ENCODE data around the gene ZMYND15. TPM values are rescaled to one million over a fixed set of nuclear protein-coding genes. Genes with fewer than 3 reads are reported as not detected.
A peak's percentile ranks its signal among the peaks of the same experiment; 100 is the strongest.

ZMYND15 gene
- total RNA-seq, 3 donors from 2014 or later (not counting 1 experiment from before 2014, with no cell fraction given) = 0.52 to 3.5 (median 0.93) TPM

DNA sequence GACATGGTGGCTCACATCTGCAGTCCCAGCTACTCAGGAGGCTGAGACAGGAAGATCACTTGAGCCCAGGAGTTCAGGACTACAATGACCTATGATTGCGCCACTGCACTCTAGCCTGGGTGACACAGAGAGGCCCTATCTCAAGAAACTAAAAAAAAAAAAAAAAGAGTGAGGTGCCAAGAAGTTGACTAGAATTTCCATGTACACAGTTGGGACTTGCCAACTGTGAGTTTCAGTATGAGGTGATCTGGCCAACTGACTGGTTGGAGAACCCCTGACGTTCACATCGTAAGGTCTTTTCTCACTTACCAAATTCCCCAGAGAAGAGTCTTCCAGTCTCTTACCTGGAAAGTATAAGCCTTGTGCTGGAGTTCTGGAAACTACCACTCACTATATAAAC is 11.5 kb upstream of the ZMYND15 start:
- no peak for ATAC-seq
- 79% methylated on average over 2 of the region's 3 CpGs for WGBS (ENCODE audit: insufficient coverage)
- no peaks in the 10 kb centered on the region for H3K36me3 ChIP-seq (ENCODE audit: control insufficient read depth, insufficient read depth, low read length)
- no peak for TF ChIP-seq CTCF (IDR thresholded peaks at IDR 0.05)
- peaks cover 24% of the 10 kb centered on the region for H3K4me1 ChIP-seq (ENCODE audit: control insufficient read depth, insufficient read depth, low read length)
- no peaks in the 10 kb centered on the region for H3K9me3 Mint-ChIP-seq
- no peak overlapping the region for H3K4me3 ChIP-seq (ENCODE audit: low read length)
- H3K4me1 Mint-ChIP-seq = peaks cover 11 to 12% of the 10 kb centered on the region in 2 donors
- no peak overlapping the region for H3K27ac Mint-ChIP-seq
- no peaks in the 10 kb centered on the region for H3K27me3 Mint-ChIP-seq (ENCODE audit: low read depth in 2 of 2)
- H3K36me3 Mint-ChIP-seq = no peaks in the 10 kb centered on the region
- intact Hi-C loops (cut with micrococcal nuclease) = no loop called here
- H3K9me3 ChIP-seq (ENCODE audit: control insufficient read depth, insufficient read depth, low read length) = no peaks in the 10 kb centered on the region
- DNase-seq = no peak
- no peak overlapping the region for H3K27ac ChIP-seq (ENCODE audit: low read length)
- no peak overlapping the region for H3K4me3 Mint-ChIP-seq
- H3K27me3 ChIP-seq (ENCODE audit: control insufficient read depth, insufficient read depth, low read length) = no peaks in the 10 kb centered on the region

DNA sequence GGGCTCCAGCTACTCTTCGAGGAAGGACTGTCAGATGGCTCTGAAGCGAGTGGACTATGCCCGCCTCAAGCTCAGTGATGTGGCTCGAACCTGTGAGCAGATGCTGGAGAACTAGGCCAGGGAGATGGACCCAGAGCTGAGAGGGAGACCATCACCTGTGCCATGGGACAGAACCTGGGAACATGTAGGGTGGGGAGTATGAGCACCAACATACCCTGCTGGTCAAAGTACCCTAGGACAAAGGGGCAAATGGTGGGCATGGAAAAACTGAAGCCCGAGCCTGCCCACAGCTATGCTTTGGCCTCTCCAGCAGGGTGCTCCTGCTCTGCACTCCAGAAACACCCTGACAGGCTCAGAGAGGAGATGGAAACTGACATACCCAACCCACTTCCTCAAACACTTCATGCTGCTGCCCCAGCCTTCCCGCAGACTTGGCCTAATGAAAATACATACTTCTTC is 6.5 kb upstream of the ZMYND15 start:
- Mint-ChIP-seq H3K27me3 (ENCODE audit: low read depth in 2 of 2) (peaks cover 1 to 5% of the 10 kb centered on the region in 2 donors), H3K36me3 (no peaks in the 10 kb centered on the region), H3K9me3 (no peaks in the 10 kb centered on the region), H3K4me3 (no peak overlapping the region), H3K4me1 (peaks cover 12 to 13% of the 10 kb centered on the region in 2 donors), H3K27ac (peak overlapping the region in 1 of 2 donors; percentile 38)
- no peak overlapping the region for H3K27ac ChIP-seq (ENCODE audit: low read length)
- TF ChIP-seq CTCF (IDR thresholded peaks at IDR 0.05) = no peak
- peaks cover 36% of the 10 kb centered on the region for H3K4me1 ChIP-seq (ENCODE audit: control insufficient read depth, insufficient read depth, low read length)
- ATAC-seq (no peak), DNase-seq (no peak)
- intact Hi-C loops (cut with micrococcal nuclease) = no loop called here
- no peaks in the 10 kb centered on the region for H3K27me3 ChIP-seq (ENCODE audit: control insufficient read depth, insufficient read depth, low read length)
- no peak overlapping the region for H3K4me3 ChIP-seq (ENCODE audit: low read length)
- H3K9me3 ChIP-seq (ENCODE audit: control insufficient read depth, insufficient read depth, low read length) = no peaks in the 10 kb centered on the region
- 72% methylated on average over 5 of the region's 6 CpGs for WGBS (ENCODE audit: insufficient coverage)
- no peaks in the 10 kb centered on the region for H3K36me3 ChIP-seq (ENCODE audit: control insufficient read depth, insufficient read depth, low read length)

DNA sequence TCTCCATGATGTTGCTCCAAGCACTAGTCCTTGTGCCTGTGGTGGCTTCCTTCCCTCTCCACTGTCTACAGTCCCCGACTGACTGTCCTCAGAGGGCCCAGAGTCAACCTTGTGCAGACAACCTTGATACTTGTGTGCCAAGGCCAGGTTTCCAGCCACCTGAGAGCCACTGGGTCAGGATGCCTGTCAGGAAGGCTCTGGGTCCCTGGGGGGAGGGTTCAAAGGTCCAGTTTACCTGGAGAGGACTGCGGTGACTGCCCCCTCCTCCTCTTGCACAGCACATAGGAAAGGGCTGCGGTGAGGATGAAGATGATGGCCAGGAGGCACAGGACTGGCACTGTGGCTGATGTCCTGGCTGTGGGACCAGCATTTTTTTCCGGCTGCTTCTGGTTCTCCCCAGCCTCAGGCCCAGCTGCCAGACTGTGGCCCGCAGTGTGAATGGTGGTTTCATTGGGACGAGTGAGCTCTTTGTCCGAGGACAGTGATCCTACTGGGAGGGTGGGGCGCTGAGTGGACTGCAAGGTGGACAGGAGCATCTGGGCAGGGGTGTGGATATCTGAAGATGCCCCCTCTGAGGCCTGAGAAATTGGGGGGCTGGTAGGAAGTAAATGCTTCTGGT is 4.7 kb upstream of the ZMYND15 start:
- H3K4me1 Mint-ChIP-seq = peaks cover 21 to 25% of the 10 kb centered on the region in 2 donors
- H3K27me3 Mint-ChIP-seq (ENCODE audit: low read depth in 2 of 2) = peaks cover 10 to 16% of the 10 kb centered on the region in 2 donors
- H3K27ac Mint-ChIP-seq = no peak overlapping the region
- intact Hi-C loops (cut with micrococcal nuclease) = no loop called here
- H3K9me3 ChIP-seq (ENCODE audit: control insufficient read depth, insufficient read depth, low read length) = no peaks in the 10 kb centered on the region
- peaks cover 11% of the 10 kb centered on the region for H3K27me3 ChIP-seq (ENCODE audit: control insufficient read depth, insufficient read depth, low read length)
- H3K27ac ChIP-seq (ENCODE audit: low read length) = no peak overlapping the region
- no peak overlapping the region for H3K4me3 Mint-ChIP-seq
- no peak for ATAC-seq
- WGBS (ENCODE audit: insufficient coverage) = 97% methylated on average over 8 of the region's 8 CpGs
- H3K36me3 ChIP-seq (ENCODE audit: control insufficient read depth, insufficient read depth, low read length) = no peaks in the 10 kb centered on the region
- DNase-seq = no peak
- no peaks in the 10 kb centered on the region for H3K36me3 Mint-ChIP-seq
- TF ChIP-seq CTCF (IDR thresholded peaks at IDR 0.05) = no peak
- H3K4me3 ChIP-seq (ENCODE audit: low read length) = no peak overlapping the region
- H3K9me3 Mint-ChIP-seq = no peaks in the 10 kb centered on the region
- peaks cover 50% of the 10 kb centered on the region for H3K4me1 ChIP-seq (ENCODE audit: control insufficient read depth, insufficient read depth, low read length)

Measured in natural killer cell (primary cell).